GM21737 (cell line): ENCODE data around the gene DDX6.
"Not testable (repeated sequence)": the region's sequence is repeated elsewhere in the genome, so short reads cannot be mapped to it uniquely, and the experiment has no call there.

Experiments used
- ATAC-seq: cut with Tn5 transposase; IDR thresholded peaks from one replicate; pipeline ENCODE4 v1.9.1; 2021; ENCODE audit warnings: mild to moderate bottlenecking, moderate library complexity; ENCODE audit not compliant: unreplicated experiment

Gene DDX6

DNA sequence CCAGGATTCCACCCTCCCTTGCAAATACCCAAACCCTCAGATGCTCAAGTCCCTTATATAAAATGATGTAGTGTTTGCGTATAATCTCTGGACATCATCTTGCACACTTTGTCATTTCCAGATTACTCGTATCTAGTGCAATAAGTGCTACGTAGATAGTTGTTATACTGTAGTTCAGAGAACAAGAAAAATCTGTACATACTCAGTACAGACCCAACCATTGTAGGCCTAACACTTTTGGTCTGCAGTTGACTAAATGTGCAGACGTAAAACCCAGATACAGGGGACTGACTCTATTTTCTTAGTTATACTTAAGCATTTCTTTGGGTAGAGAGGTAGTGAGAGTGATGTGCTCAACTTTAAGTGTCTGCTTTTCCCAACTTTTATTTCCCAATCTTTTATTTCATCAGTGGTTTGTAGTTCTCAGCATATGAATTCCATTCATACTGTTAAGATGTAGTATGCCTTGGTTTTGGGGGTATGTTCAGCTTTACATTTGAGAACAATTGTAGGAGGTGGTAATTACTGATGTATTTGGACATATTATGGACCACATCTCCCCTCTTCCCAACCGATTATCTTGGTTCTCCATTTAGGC is 43.9 kb downstream of the DDX6 start:
- ATAC-seq: no peak

GRCh38 chr11:118744046-118744445 is 46.9 kb downstream of the DDX6 start:
- no peak for ATAC-seq

- ATAC-seq: no peak
These were observed 48.7 kb downstream of the DDX6 start for GRCh38 chr11:118742304-118742703.

- no peak for ATAC-seq
These were observed 50.1 kb downstream of the DDX6 start for GRCh38 chr11:118740892-118741291.

- ATAC-seq: no peak
These were observed 55.8 kb downstream of the DDX6 start for GRCh38 chr11:118735203-118735602.

GRCh38 chr11:118734031-118734430 is 56.9 kb downstream of the DDX6 start:
- no peak for ATAC-seq

- not testable (repeated sequence) for ATAC-seq
These were observed 61.2 kb downstream of the DDX6 start for GRCh38 chr11:118729753-118730152.

DNA sequence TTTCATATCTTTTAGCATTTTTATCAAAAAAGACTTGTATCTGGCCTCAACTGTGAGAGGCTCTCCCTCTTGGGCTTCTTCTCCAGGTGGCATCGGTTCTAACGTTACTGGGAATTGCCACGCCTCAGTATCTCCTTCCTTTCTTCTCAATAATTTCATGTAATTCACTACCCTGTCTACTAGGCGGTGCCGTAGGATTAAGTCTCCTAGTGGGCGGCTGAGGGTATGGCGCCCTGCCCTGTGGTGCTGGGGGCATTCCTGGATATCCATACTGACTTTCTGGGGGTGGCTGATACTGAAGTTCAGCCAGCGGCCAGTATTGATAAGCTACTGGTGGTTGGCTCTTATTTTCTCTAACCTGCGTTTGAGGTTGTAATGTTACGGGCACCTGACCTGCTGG is 62.9 kb downstream of the DDX6 start:
- not testable (repeated sequence) for ATAC-seq

GRCh38 chr11:118727721-118728066 is 63.3 kb downstream of the DDX6 start:
- not testable (repeated sequence) for ATAC-seq

DNA sequence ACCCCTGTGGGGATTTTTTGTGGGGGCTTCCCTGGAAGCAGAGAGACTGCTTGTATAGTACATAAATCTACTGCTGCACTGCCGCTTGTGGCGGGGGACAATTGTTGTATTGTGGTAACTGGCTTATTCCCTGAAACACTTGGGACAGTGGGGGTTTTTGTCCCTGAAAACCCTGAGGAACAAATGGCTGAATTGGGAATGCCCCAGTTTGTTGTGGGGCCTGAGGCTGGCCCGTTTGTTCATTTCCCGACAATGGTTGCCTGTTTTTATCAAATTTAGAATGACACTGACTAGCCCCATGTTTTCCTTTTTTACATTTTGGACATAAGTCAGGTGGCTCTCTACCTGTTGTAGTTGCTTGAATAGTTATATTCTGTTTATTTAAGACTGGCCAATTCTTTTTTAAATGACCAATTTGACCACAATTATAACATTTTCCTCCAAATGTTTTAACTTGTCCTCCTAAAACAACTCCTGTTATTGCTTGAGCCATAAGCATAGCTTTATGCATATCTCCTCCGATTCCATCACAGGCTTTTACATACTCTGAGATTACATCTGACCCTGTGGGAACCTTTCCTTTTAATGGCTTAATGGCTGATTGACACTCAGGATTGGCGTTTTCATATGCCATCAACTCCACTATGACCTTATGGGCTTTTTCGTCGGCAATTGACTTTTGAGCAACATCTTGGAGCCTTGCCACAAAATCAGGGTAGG is 63.8 kb downstream of the DDX6 start:
- ATAC-seq: not testable (repeated sequence)

- ATAC-seq: not testable (repeated sequence)
These were observed 69.4 kb downstream of the DDX6 start for GRCh38 chr11:118721478-118722015.

GRCh38 chr11:118720740-118721139 is 70.2 kb downstream of the DDX6 start:
- ATAC-seq: not testable (repeated sequence)

DNA sequence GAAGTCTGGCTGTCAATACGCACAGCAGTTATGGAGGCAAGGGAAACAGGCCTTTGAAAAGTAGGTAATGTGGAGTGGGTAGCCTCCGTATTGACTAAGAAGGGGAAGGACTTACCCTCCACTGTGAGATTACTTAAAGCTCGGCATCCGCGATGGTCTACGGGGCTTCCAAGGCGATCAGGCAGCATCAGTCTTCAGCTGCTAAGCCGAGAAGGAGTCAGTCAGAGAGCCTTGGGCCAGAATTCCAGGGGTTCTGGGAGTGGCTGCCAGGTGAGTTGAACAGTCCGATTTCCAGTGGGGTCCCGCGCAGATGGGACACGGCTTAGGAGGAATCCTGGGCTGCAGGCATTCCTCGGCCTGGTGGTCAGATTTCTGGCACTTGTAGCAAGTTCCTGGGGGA is 70.9 kb downstream of the DDX6 start:
- not testable (repeated sequence) for ATAC-seq

DNA sequence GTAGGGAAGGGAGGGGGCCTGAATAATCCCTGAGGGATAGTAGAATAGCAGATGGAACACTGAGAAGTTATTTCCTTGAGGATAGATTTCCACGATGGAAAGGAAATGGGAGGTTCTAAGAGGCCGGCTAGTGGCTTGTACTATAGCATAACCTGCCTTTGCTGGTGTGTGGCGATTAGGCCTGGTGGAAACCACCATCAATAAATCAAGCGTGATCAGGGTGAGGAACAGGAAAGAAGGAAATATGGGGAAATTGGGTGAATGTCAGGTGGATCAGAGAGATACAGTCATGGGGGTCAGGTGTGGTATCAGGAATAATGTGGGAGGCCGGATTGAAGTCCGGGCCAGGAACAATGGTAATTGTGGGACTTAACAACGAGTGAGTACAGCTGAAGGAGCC is 72.4 kb downstream of the DDX6 start:
- not testable (repeated sequence) for ATAC-seq

GRCh38 chr11:118717733-118718132 is 73.2 kb downstream of the DDX6 start:
- ATAC-seq: not testable (repeated sequence)

GRCh38 chr11:118717221-118717620 is 73.7 kb downstream of the DDX6 start:
- ATAC-seq: not testable (repeated sequence)

DNA sequence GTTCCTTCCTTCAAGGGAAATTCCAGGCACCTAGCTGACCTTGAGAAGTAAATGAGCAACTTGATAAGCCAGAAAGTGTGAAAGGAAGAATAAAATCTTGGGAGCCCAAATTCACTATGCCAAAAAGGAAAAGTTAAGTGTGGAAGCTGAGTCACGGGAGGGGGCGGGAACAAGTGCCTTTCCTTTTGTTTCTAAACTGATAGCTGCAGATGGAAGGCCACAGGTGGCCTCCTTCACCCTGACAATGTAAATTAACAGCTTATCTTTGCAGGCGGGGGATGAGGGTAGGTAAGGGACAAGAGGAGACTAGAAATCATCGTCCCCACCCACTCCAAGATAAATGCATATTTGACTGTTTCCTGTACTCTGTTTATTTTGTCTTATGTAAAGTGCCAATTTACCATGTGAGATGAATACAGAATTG is 75.1 kb downstream of the DDX6 start:
- no peak for ATAC-seq

DNA sequence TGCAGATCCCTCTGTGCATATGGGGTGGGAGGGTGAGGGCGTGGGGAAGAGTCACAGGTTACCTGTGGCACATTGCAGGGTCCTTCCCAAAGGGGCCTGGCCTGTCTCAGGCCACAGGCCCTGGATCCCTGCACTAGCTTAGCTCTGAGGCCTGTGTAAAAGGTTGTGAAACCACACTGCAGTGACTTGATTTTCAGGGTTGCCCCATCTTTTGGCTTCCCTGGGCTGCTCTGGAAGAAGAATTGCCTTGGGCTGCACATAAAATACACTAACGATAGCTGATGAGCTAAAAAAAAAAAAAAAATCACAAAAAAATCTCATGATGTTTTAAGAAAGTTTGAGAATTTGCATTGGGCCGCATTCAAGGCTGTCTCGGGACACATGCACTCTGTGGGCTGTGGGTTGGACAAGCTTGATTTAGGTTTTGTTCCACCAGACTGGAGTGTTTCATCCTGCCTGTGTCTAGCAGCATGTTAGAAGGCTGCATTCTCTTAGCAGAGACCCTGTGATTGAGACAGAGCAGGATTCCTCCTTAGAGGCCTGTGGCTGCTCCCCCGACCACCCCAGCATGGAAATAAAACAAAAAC is 75.6 kb downstream of the DDX6 start:
- no peak for ATAC-seq

GRCh38 chr11:118714816-118715215 is 76.1 kb downstream of the DDX6 start:
- ATAC-seq: no peak

DNA sequence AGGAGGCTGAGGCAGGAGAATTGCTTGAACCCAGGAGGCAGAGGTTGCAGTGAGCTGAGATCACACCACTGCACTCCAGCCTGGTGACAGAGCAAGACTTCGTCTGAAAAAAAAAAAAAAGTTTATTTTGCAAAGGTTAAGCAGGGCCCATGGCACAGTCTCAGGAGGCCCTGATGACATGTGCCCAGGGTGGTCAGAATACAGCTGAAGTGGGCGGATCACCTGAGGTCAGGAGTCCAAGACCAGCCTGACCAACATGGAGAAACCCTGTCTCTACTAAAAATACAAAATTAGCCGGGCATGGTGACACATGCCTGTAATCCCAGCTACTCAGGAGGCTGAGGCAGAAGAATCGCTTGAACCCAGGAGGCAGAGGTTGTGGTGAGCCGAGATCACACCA is 76.5 kb downstream of the DDX6 start:
- not testable (repeated sequence) for ATAC-seq

- no peak for ATAC-seq
These were observed 82.7 kb downstream of the DDX6 start for GRCh38 chr11:118708296-118708695.

DNA sequence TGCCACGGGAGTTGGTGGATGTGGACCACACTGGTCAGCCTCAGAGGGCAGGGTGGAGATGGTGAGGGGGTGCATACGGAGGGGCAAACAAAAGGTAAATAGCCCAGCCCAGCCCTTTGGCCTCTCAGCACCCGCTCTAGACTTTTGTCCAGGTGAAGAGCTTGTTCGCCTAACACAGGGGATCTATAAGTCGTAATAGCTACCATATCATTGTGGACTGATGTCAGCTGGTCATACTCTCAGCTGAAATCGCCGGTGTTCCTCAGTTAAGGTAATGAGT is 84.5 kb downstream of the DDX6 start:
- ATAC-seq: no peak
